Vagina (tissue), 2 donors: ENCODE measurements around the gene FGF14.

Experiments
- POLR2A ChIP-seq, 2 donors: fragments of 450-650 bp; IDR thresholded peaks; one replicate each; pipeline ENCODE4 v1.6.1; 2017; ENCODE audit warnings: antibody characterized with exemption in 2 of 2, mild to moderate bottlenecking in 2 of 2, moderate library complexity in 2 of 2
- POLR2AphosphoS5 ChIP-seq, 2 donors: sonication (generic); formaldehyde crosslinking; IDR thresholded peaks; one replicate each; pipeline ENCODE4 v1.9.0; 2017; ENCODE audit warnings: antibody characterized with exemption in 2 of 2, mild to moderate bottlenecking in 2 of 2, low read depth in 1 of 2; ENCODE audit not compliant: insufficient read depth in 1 of 2
- TF ChIP-seq, protein P1 (sequence below), 3 experiments: fragments of 450-650 bp in 2 of 3; fragments of 200-600 bp in 1 of 3; sonication (generic) in 1 of 3; IDR thresholded peaks; one replicate each; pipeline ENCODE4 v1.5.1; 2017 to 2019; ENCODE audit warnings: antibody characterized with exemption in 3 of 3, mild to moderate bottlenecking in 2 of 3, moderate library complexity in 2 of 3

DNA sequence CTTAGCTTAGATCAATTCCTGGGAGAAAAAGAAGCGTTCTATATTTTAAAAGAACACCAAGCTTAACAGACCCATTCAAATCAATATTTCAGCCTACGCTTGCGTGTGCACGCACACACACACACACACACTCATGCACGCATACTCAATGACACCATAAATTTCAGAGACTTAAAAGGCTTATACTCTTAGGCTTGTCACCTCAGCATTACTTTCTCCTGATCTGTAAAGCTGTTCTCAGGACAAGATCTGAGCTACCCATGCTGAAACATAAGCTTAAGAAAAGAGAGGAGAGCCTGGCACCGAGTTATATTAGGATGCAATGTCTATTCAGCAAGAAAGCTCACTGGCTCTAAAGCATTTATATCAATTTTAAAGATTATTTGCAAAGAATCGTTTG lies 368.5 kb downstream of the FGF14 start:
- TF ChIP-seq, protein P1, sequence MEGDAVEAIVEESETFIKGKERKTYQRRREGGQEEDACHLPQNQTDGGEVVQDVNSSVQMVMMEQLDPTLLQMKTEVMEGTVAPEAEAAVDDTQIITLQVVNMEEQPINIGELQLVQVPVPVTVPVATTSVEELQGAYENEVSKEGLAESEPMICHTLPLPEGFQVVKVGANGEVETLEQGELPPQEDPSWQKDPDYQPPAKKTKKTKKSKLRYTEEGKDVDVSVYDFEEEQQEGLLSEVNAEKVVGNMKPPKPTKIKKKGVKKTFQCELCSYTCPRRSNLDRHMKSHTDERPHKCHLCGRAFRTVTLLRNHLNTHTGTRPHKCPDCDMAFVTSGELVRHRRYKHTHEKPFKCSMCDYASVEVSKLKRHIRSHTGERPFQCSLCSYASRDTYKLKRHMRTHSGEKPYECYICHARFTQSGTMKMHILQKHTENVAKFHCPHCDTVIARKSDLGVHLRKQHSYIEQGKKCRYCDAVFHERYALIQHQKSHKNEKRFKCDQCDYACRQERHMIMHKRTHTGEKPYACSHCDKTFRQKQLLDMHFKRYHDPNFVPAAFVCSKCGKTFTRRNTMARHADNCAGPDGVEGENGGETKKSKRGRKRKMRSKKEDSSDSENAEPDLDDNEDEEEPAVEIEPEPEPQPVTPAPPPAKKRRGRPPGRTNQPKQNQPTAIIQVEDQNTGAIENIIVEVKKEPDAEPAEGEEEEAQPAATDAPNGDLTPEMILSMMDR (IDR thresholded peaks at IDR 0.05): no peak
- TF ChIP-seq POLR2A (IDR thresholded peaks at IDR 0.05) (no peak), POLR2AphosphoS5 (IDR thresholded peaks at IDR 0.05; ENCODE audit: insufficient read depth in 1 of 2, low read depth in 1 of 2) (no peak)
